Measurements from ENCODE around the gene RCE1.

RCE1 gene

GRCh38 chr11:66878474-66878873 is 35.2 kb downstream of the RCE1 start:
- ATAC-seq, result no peak
- TF ChIP-seq PPARA (CRISPR knock-in tag; IDR thresholded peaks at IDR 0.05; ENCODE audit: borderline replicate concordance) (no peak), CSDC2 (CRISPR knock-in tag; IDR thresholded peaks at IDR 0.05) (no peak), BACH2 (CRISPR knock-in tag; IDR thresholded peaks at IDR 0.05; ENCODE audit: borderline replicate concordance) (no peak), TOX (CRISPR knock-in tag; IDR thresholded peaks at IDR 0.05; ENCODE audit: borderline replicate concordance) (no peak), TCF4 (CRISPR knock-in tag; IDR thresholded peaks at IDR 0.05; ENCODE audit: borderline replicate concordance) (no peak), TSHZ2 (CRISPR knock-in tag; IDR thresholded peaks at IDR 0.05) (no peak), ARNTL (CRISPR knock-in tag; IDR thresholded peaks at IDR 0.05; ENCODE audit: borderline replicate concordance, low read depth) (no peak), SNAI2 (CRISPR knock-in tag; IDR thresholded peaks at IDR 0.05) (no peak), ESRRG (CRISPR knock-in tag; IDR thresholded peaks at IDR 0.05) (no peak), ZC3H10 (CRISPR knock-in tag; IDR thresholded peaks at IDR 0.05) (no peak), OSR1 (CRISPR knock-in tag; IDR thresholded peaks at IDR 0.05) (no peak), ZNF70 (CRISPR knock-in tag; IDR thresholded peaks at IDR 0.05) (no peak), GLIS3 (CRISPR knock-in tag; IDR thresholded peaks at IDR 0.05) (no peak), POU6F1 (CRISPR knock-in tag; IDR thresholded peaks at IDR 0.05; ENCODE audit: borderline replicate concordance, low read depth) (no peak), ZNF565 (CRISPR knock-in tag; conservative IDR thresholded peaks at IDR 0.05; ENCODE audit: low read depth) (no peak), ZFP30 (CRISPR knock-in tag; IDR thresholded peaks at IDR 0.05) (no peak)
- TF ChIP-seq, protein P1, sequence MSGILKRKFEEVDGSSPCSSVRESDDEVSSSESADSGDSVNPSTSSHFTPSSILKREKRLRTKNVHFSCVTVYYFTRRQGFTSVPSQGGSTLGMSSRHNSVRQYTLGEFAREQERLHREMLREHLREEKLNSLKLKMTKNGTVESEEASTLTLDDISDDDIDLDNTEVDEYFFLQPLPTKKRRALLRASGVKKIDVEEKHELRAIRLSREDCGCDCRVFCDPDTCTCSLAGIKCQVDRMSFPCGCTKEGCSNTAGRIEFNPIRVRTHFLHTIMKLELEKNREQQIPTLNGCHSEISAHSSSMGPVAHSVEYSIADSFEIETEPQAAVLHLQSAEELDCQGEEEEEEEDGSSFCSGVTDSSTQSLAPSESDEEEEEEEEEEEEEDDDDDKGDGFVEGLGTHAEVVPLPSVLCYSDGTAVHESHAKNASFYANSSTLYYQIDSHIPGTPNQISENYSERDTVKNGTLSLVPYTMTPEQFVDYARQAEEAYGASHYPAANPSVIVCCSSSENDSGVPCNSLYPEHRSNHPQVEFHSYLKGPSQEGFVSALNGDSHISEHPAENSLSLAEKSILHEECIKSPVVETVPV (CRISPR knock-in tag; IDR thresholded peaks at IDR 0.05), result no peak
- TF ChIP-seq, protein P2, sequence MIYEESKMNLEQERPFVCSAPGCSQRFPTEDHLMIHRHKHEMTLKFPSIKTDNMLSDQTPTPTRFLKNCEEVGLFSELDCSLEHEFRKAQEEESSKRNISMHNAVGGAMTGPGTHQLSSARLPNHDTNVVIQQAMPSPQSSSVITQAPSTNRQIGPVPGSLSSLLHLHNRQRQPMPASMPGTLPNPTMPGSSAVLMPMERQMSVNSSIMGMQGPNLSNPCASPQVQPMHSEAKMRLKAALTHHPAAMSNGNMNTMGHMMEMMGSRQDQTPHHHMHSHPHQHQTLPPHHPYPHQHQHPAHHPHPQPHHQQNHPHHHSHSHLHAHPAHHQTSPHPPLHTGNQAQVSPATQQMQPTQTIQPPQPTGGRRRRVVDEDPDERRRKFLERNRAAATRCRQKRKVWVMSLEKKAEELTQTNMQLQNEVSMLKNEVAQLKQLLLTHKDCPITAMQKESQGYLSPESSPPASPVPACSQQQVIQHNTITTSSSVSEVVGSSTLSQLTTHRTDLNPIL (CRISPR knock-in tag; IDR thresholded peaks at IDR 0.05; ENCODE audit: low read depth), result no peak
- TF ChIP-seq, protein P3, sequence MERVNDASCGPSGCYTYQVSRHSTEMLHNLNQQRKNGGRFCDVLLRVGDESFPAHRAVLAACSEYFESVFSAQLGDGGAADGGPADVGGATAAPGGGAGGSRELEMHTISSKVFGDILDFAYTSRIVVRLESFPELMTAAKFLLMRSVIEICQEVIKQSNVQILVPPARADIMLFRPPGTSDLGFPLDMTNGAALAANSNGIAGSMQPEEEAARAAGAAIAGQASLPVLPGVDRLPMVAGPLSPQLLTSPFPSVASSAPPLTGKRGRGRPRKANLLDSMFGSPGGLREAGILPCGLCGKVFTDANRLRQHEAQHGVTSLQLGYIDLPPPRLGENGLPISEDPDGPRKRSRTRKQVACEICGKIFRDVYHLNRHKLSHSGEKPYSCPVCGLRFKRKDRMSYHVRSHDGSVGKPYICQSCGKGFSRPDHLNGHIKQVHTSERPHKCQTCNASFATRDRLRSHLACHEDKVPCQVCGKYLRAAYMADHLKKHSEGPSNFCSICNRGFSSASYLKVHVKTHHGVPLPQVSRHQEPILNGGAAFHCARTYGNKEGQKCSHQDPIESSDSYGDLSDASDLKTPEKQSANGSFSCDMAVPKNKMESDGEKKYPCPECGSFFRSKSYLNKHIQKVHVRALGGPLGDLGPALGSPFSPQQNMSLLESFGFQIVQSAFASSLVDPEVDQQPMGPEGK (CRISPR knock-in tag; IDR thresholded peaks at IDR 0.05; ENCODE audit: borderline replicate concordance), result no peak

- ATAC-seq, result no peak
- TF ChIP-seq ZFP3 (CRISPR knock-in tag; IDR thresholded peaks at IDR 0.05) (no peak), ZFP30 (CRISPR knock-in tag; IDR thresholded peaks at IDR 0.05) (no peak), TSHZ2 (CRISPR knock-in tag; IDR thresholded peaks at IDR 0.05) (no peak), ARNTL (CRISPR knock-in tag; IDR thresholded peaks at IDR 0.05; ENCODE audit: borderline replicate concordance, low read depth) (no peak), ZNF565 (CRISPR knock-in tag; conservative IDR thresholded peaks at IDR 0.05; ENCODE audit: low read depth) (no peak), TCF4 (CRISPR knock-in tag; IDR thresholded peaks at IDR 0.05; ENCODE audit: borderline replicate concordance) (no peak), POU6F1 (CRISPR knock-in tag; IDR thresholded peaks at IDR 0.05; ENCODE audit: borderline replicate concordance, low read depth) (no peak), PPARA (CRISPR knock-in tag; IDR thresholded peaks at IDR 0.05; ENCODE audit: borderline replicate concordance) (no peak), ZC3H10 (CRISPR knock-in tag; IDR thresholded peaks at IDR 0.05) (no peak), ZNF8 (CRISPR knock-in tag; IDR thresholded peaks at IDR 0.05) (no peak), BACH2 (CRISPR knock-in tag; IDR thresholded peaks at IDR 0.05; ENCODE audit: borderline replicate concordance) (no peak)
- TF ChIP-seq, protein P3 (CRISPR knock-in tag; IDR thresholded peaks at IDR 0.05; ENCODE audit: borderline replicate concordance), result no peak
- TF ChIP-seq, protein P2 (CRISPR knock-in tag; IDR thresholded peaks at IDR 0.05; ENCODE audit: low read depth), result no peak
Measured at GRCh38 chr11:66879000-66879399, 35.8 kb downstream of the RCE1 start.

Data from SK-N-SH treated with all-trans-retinoic acid at 6 μM for 48 hours (cell line).